HepG2 (cell line): ENCODE data around the gene EMILIN3. TPM values are rescaled to one million over a fixed set of nuclear protein-coding genes. Genes with fewer than 3 reads are reported as not detected.

Experiments
- CAMTA2 ChIP-seq: sonication (generic); formaldehyde crosslinking; IDR thresholded peaks from 2 replicates; pipeline ENCODE4 v1.4.0; 2020; ENCODE audit warnings: mild to moderate bottlenecking, missing genetic modification reagents, borderline replicate concordance
- DR1 ChIP-seq: sonication (generic); formaldehyde crosslinking; IDR thresholded peaks from 2 replicates; pipeline ENCODE4 v1.8.0; 2021; ENCODE audit warnings: mild to moderate bottlenecking, missing genetic modification reagents, inconsistent platforms
- HNRNPH1 ChIP-seq: fragments of 200-400 bp; formaldehyde crosslinking; optimal IDR thresholded peaks from 2 replicates; pipeline ENCODE3; 2017; ENCODE audit warnings: mild to moderate bottlenecking, low read depth, low read length
- HNRNPLL ChIP-seq: fragments of 200-400 bp; formaldehyde crosslinking; IDR thresholded peaks from 2 replicates; pipeline ENCODE4 v1.6.1; 2017; ENCODE audit warnings: mild to moderate bottlenecking, low read depth, low read length; ENCODE audit not compliant: poor library complexity, severe bottlenecking
- MAF1 ChIP-seq: sonication (generic); formaldehyde crosslinking; IDR thresholded peaks from 2 replicates; pipeline ENCODE4 v1.5.0; 2020; ENCODE audit warnings: missing genetic modification reagents, borderline replicate concordance
- TAF1 ChIP-seq: sonication (generic); formaldehyde crosslinking; IDR thresholded peaks from 2 replicates; pipeline ENCODE4 v1.4.0; 2020; ENCODE audit warnings: missing genetic modification reagents
- TEAD2 ChIP-seq: sonication (generic); formaldehyde crosslinking; IDR thresholded peaks from 2 replicates; pipeline ENCODE4 v1.9.0; 2021; ENCODE audit warnings: missing genetic modification reagents
- ZNF12 ChIP-seq: sonication (generic); formaldehyde crosslinking; IDR thresholded peaks from 2 replicates; pipeline ENCODE4 v1.5.0; 2020; ENCODE audit warnings: missing genetic modification reagents
- ZNF124 ChIP-seq: sonication (generic); formaldehyde crosslinking; IDR thresholded peaks from 2 replicates; pipeline ENCODE4 v1.4.0; 2020; ENCODE audit warnings: missing genetic modification reagents
- ZNF224 ChIP-seq: sonication (generic); formaldehyde crosslinking; IDR thresholded peaks from 2 replicates; pipeline ENCODE4 v1.5.0; 2020; ENCODE audit warnings: mild to moderate bottlenecking, missing genetic modification reagents
- ZNF232 ChIP-seq: sonication (generic); formaldehyde crosslinking; IDR thresholded peaks from 2 replicates; pipeline ENCODE4 v1.4.0; 2020; ENCODE audit warnings: missing genetic modification reagents, borderline replicate concordance
- ZNF263 ChIP-seq: sonication (generic); formaldehyde crosslinking; IDR thresholded peaks from 2 replicates; pipeline ENCODE4 v1.4.0; 2020; ENCODE audit warnings: missing genetic modification reagents
- ZNF530 ChIP-seq: sonication (generic); formaldehyde crosslinking; IDR thresholded peaks from 2 replicates; pipeline ENCODE4 v1.5.0; 2020; ENCODE audit warnings: low read depth, mild to moderate bottlenecking, missing genetic modification reagents
- ZNF629 ChIP-seq: sonication (generic); formaldehyde crosslinking; conservative IDR thresholded peaks from 2 replicates; pipeline ENCODE4 v1.5.0; 2020; ENCODE audit warnings: missing genetic modification reagents
- ZSCAN29 ChIP-seq: sonication (generic); formaldehyde crosslinking; conservative IDR thresholded peaks from 2 replicates; pipeline ENCODE4 v1.4.0; 2020; ENCODE audit warnings: mild to moderate bottlenecking, missing genetic modification reagents
- polyA plus RNA-seq, 8 experiments: library from polyadenylated mRNA; depleted of rRNA in 3 of 8; stranded (reverse) in 7 of 8; unstranded in 1 of 8; fragments of >200 nt; fragmentation: Illumina TruSeq in 4 of 8; extraction: Trizol in 4 of 8; gene quantifications; 2 replicates each; pipeline versions ENCODE4 v1.2.1 to v1.2.3, GENCODE V29; 2011 to 2016; ENCODE audit warnings: low read depth in 4 of 8, missing spikeins in 1 of 8, mixed read lengths in 1 of 8; ENCODE audit not compliant: insufficient read depth in 1 of 8
- total RNA-seq, 5 experiments: library from RNA; depleted of rRNA; stranded (reverse); fragments of >200 nt; fragmentation: Illumina TruSeq; extraction: Trizol; gene quantifications; 2 replicates each; pipeline ENCODE4 v1.2.3, GENCODE V29; 2016; ENCODE audit warnings: low read depth in 1 of 5
- TF ChIP-seq, protein P1 (sequence below): sonication (generic); formaldehyde crosslinking; conservative IDR thresholded peaks from 2 replicates; pipeline ENCODE4 v1.4.0; 2020; ENCODE audit warnings: missing genetic modification reagents
- TF ChIP-seq, protein P2 (sequence below): IDR thresholded peaks from 2 replicates; pipeline ENCODE4 v1.6.1; 2018; ENCODE audit warnings: missing genetic modification reagents
- TF ChIP-seq, protein P3 (sequence below): sonication (generic); formaldehyde crosslinking; IDR thresholded peaks from 2 replicates; pipeline ENCODE4 v1.4.0; 2020; ENCODE audit warnings: missing genetic modification reagents
- TF ChIP-seq, protein P4 (sequence below), 2 experiments: sonication (generic) in 1 of 2; formaldehyde crosslinking in 1 of 2; IDR thresholded peaks; 2 replicates each; pipeline versions ENCODE4 v1.6.1 to v1.9.0; 2014 to 2022; ENCODE audit warnings: antibody characterized with exemption in 1 of 2, borderline replicate concordance in 1 of 2, inconsistent platforms in 1 of 2, low read depth in 1 of 2, missing genetic modification reagents in 1 of 2

Gene EMILIN3
- total and polyA plus RNA-seq, 2 of the 13 experiments (the other 11 are each of a cell fraction or from before 2014, with no cell fraction given): 0.25 to 0.29 TPM

DNA sequence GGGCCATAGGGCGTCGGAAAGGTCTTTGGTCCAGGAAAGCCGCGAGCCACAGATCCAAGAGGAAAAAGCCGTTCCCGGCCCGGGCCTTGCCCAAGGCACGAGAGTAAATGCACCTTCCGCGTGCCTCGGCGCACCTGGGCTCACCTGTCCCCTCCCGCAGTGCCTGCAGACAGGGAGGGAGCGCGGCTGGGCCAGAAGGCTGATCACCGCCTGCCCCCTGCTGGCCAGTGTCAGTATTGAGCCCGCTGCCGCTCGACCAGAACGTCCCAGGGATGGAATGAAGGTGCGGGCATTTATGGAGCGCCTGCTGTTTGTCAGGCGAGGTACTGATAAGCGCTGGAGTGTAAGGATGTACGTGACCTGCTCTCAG lies 26.7 kb downstream of the EMILIN3 start (continued):
- TF ChIP-seq ZNF12 (CRISPR knock-in tag): no peak
- no peak for TF ChIP-seq ZNF530 (CRISPR knock-in tag)
- TF ChIP-seq ZNF232 (CRISPR knock-in tag): peak; percentile 17; the same call in 1 of the 2 replicates
- TF ChIP-seq ZSCAN29 (CRISPR knock-in tag): no peak; the same call in 1 of the 2 replicates
- TF ChIP-seq, protein P1, sequence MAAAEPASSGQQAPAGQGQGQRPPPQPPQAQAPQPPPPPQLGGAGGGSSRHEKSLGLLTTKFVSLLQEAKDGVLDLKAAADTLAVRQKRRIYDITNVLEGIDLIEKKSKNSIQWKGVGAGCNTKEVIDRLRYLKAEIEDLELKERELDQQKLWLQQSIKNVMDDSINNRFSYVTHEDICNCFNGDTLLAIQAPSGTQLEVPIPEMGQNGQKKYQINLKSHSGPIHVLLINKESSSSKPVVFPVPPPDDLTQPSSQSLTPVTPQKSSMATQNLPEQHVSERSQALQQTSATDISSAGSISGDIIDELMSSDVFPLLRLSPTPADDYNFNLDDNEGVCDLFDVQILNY (CRISPR knock-in tag): no peak
- TF ChIP-seq ZNF224 (CRISPR knock-in tag): no peak; the same call in 1 of the 2 replicates
- TF ChIP-seq, protein P2, sequence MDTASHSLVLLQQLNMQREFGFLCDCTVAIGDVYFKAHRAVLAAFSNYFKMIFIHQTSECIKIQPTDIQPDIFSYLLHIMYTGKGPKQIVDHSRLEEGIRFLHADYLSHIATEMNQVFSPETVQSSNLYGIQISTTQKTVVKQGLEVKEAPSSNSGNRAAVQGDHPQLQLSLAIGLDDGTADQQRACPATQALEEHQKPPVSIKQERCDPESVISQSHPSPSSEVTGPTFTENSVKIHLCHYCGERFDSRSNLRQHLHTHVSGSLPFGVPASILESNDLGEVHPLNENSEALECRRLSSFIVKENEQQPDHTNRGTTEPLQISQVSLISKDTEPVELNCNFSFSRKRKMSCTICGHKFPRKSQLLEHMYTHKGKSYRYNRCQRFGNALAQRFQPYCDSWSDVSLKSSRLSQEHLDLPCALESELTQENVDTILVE (CRISPR knock-in tag): peak; percentile 73; the same call in 1 of the 2 replicates
- no peak for TF ChIP-seq HNRNPLL
- no peak; the same call in 1 of the 2 replicates for TF ChIP-seq CAMTA2
- no peak for TF ChIP-seq HNRNPH1
- TF ChIP-seq TEAD2: no peak
- peak; percentile 20 for TF ChIP-seq ZNF629 (CRISPR knock-in tag)
- TF ChIP-seq MAF1: no peak
- TF ChIP-seq, protein P3, sequence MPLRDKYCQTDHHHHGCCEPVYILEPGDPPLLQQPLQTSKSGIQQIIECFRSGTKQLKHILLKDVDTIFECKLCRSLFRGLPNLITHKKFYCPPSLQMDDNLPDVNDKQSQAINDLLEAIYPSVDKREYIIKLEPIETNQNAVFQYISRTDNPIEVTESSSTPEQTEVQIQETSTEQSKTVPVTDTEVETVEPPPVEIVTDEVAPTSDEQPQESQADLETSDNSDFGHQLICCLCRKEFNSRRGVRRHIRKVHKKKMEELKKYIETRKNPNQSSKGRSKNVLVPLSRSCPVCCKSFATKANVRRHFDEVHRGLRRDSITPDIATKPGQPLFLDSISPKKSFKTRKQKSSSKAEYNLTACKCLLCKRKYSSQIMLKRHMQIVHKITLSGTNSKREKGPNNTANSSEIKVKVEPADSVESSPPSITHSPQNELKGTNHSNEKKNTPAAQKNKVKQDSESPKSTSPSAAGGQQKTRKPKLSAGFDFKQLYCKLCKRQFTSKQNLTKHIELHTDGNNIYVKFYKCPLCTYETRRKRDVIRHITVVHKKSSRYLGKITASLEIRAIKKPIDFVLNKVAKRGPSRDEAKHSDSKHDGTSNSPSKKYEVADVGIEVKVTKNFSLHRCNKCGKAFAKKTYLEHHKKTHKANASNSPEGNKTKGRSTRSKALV: no peak
- TF ChIP-seq, protein P4, sequence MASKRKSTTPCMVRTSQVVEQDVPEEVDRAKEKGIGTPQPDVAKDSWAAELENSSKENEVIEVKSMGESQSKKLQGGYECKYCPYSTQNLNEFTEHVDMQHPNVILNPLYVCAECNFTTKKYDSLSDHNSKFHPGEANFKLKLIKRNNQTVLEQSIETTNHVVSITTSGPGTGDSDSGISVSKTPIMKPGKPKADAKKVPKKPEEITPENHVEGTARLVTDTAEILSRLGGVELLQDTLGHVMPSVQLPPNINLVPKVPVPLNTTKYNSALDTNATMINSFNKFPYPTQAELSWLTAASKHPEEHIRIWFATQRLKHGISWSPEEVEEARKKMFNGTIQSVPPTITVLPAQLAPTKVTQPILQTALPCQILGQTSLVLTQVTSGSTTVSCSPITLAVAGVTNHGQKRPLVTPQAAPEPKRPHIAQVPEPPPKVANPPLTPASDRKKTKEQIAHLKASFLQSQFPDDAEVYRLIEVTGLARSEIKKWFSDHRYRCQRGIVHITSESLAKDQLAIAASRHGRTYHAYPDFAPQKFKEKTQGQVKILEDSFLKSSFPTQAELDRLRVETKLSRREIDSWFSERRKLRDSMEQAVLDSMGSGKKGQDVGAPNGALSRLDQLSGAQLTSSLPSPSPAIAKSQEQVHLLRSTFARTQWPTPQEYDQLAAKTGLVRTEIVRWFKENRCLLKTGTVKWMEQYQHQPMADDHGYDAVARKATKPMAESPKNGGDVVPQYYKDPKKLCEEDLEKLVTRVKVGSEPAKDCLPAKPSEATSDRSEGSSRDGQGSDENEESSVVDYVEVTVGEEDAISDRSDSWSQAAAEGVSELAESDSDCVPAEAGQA (IDR thresholded peaks at IDR 0.05; ENCODE audit: low read depth): 0 out of 2 replicates have a peak, but pooled peaks have one; percentile 42
- TF ChIP-seq, protein P4 (CRISPR knock-in tag; IDR thresholded peaks at IDR 0.05; ENCODE audit: borderline replicate concordance): no peak
- no peak for TF ChIP-seq ZNF263
- TF ChIP-seq TAF1: no peak
- TF ChIP-seq DR1: no peak
- 0 out of 2 replicates have a peak, but pooled peaks have one; percentile 23 for TF ChIP-seq ZNF124 (CRISPR knock-in tag)
